Neural cell (in vitro differentiated cells): ENCODE measurements around the gene THRA. TPM values are rescaled to one million over a fixed set of nuclear protein-coding genes. Genes with fewer than 3 reads are reported as not detected.

Experiments used
- H2AFZ ChIP-seq: fragments of 200-600, 300-800 bp; sonication (generic), shearing (Covaris generic); 2 replicates; pipeline ENCODE4 v1.6.0; 2014; ENCODE audit warnings: low read depth, mild to moderate bottlenecking, antibody characterized with exemption, low read length, moderate library complexity
- H3F3A ChIP-seq: fragments of 200-600 bp; shearing (Covaris generic); 2 replicates; pipeline ENCODE4 v1.6.1; 2016; ENCODE audit warnings: mild to moderate bottlenecking, moderate library complexity, mixed read lengths, antibody characterized with exemption, low read length; ENCODE audit not compliant: insufficient read depth, poor library complexity, severe bottlenecking
- H3K27ac ChIP-seq: fragments of 200-600, 300-800 bp; sonication (generic), shearing (Covaris generic); 2 replicates; pipeline ENCODE4 v1.5.1; 2014; ENCODE audit warnings: mild to moderate bottlenecking, low read length, moderate library complexity
- H3K27me3 ChIP-seq: fragments of 300-800, 200-600 bp; sonication (generic), shearing (Covaris generic); 2 replicates; pipeline ENCODE4 v1.6.0; 2014; ENCODE audit warnings: mild to moderate bottlenecking, low read depth, low read length, moderate library complexity; ENCODE audit not compliant: insufficient read depth
- H3K36me3 ChIP-seq: fragments of 300-800, 200-600 bp; sonication (generic), shearing (Covaris generic); 2 replicates; pipeline ENCODE4 v1.5.1; 2014; ENCODE audit warnings: mild to moderate bottlenecking, antibody characterized with exemption, low read length, moderate library complexity; ENCODE audit not compliant: insufficient read depth
- H3K4me2 ChIP-seq: fragments of 300-800, 200-600 bp; sonication (generic), shearing (Covaris generic); 2 replicates; pipeline ENCODE4 v1.6.0; 2014; ENCODE audit warnings: mild to moderate bottlenecking, low read length
- H3K4me3 ChIP-seq: fragments of 300-800, 200-600 bp; sonication (generic), shearing (Covaris generic); 2 replicates; pipeline ENCODE4 v1.5.1; 2014; ENCODE audit warnings: mild to moderate bottlenecking, low read length, moderate library complexity
- H3K79me2 ChIP-seq: fragments of 200-600 bp; shearing (Covaris generic); replicated peaks from 2 replicates; pipeline ENCODE4 v1.6.0; 2014; ENCODE audit warnings: mild to moderate bottlenecking, low read length, moderate library complexity; ENCODE audit not compliant: insufficient read depth
- H3K9ac ChIP-seq: fragments of 300-800, 200-600 bp; sonication (generic), shearing (Covaris generic); 2 replicates; pipeline ENCODE4 v1.6.1; 2016; ENCODE audit warnings: mild to moderate bottlenecking, low read length, mixed read lengths
- H3K9me2 ChIP-seq: fragments of 200-600 bp; shearing (Covaris generic); 2 replicates; pipeline ENCODE4 v1.6.1; 2016; ENCODE audit warnings: mild to moderate bottlenecking, low read length, mixed read lengths; ENCODE audit not compliant: insufficient read depth
- H3K9me3 ChIP-seq: fragments of 200-600, 300-800 bp; sonication (generic), shearing (Covaris generic); 2 replicates; pipeline ENCODE4 v1.6.1; 2016; ENCODE audit warnings: mild to moderate bottlenecking, mixed run types, low read length, moderate library complexity, mixed read lengths
- H4K20me1 ChIP-seq: fragments of 200-600 bp; shearing (Covaris generic); 2 replicates; pipeline ENCODE4 v1.6.1; 2016; ENCODE audit warnings: mild to moderate bottlenecking, mixed run types; ENCODE audit not compliant: insufficient read depth
- EP300 ChIP-seq: fragments of 450-650 bp; conservative IDR thresholded peaks from 2 replicates; pipeline ENCODE4 v1.6.1; 2014; ENCODE audit warnings: antibody characterized with exemption, mild to moderate bottlenecking, moderate library complexity; ENCODE audit not compliant: poor library complexity, severe bottlenecking
- EZH2 ChIP-seq: fragments of 200-600, 300-800 bp; shearing (Covaris generic), sonication (generic); IDR thresholded peaks from 2 replicates; pipeline ENCODE4 v1.6.1; 2014; ENCODE audit warnings: antibody characterized with exemption, low read length, borderline replicate concordance, mild to moderate bottlenecking; ENCODE audit not compliant: insufficient read depth, poor library complexity, severe bottlenecking
- MXI1 ChIP-seq: fragments of 450-650 bp; conservative IDR thresholded peaks from 2 replicates; pipeline ENCODE4 v1.6.1; 2014; ENCODE audit warnings: antibody characterized with exemption, mild to moderate bottlenecking; ENCODE audit not compliant: poor library complexity, severe bottlenecking
- POLR2AphosphoS5 ChIP-seq: IDR thresholded peaks from 2 replicates; pipeline ENCODE4 v1.6.1; 2012
- RAD21 ChIP-seq: fragments of 450-650 bp; conservative IDR thresholded peaks from 2 replicates; pipeline ENCODE4 v1.6.1; 2014; ENCODE audit warnings: antibody characterized with exemption, mild to moderate bottlenecking, moderate library complexity
- SMC3 ChIP-seq: fragments of 450-650 bp; conservative IDR thresholded peaks from 2 replicates; pipeline ENCODE4 v1.6.1; 2014; ENCODE audit warnings: antibody characterized with exemption, mild to moderate bottlenecking, moderate library complexity; ENCODE audit not compliant: poor library complexity
- TAF1 ChIP-seq: IDR thresholded peaks from 2 replicates; pipeline ENCODE4 v1.6.1; 2012; ENCODE audit warnings: low read depth
- polyA plus RNA-seq: library from polyadenylated mRNA; depleted of rRNA; stranded (reverse); fragments of >200 nt; gene quantifications from 2 replicates; pipeline ENCODE4 v1.2.3, GENCODE V29; 2014
- TF ChIP-seq, protein P1 (sequence below): IDR thresholded peaks from 2 replicates; pipeline ENCODE4 v1.6.1; 2012; ENCODE audit warnings: borderline replicate concordance
- TF ChIP-seq, protein P2 (sequence below): fragments of 450-650 bp; IDR thresholded peaks from 2 replicates; pipeline ENCODE4 v1.5.1; 2014; ENCODE audit warnings: antibody characterized with exemption, mild to moderate bottlenecking, moderate library complexity; ENCODE audit not compliant: poor library complexity, severe bottlenecking

THRA gene
- polyA plus RNA-seq, 1 donor from 2014 or later, result 97.2 TPM

DNA sequence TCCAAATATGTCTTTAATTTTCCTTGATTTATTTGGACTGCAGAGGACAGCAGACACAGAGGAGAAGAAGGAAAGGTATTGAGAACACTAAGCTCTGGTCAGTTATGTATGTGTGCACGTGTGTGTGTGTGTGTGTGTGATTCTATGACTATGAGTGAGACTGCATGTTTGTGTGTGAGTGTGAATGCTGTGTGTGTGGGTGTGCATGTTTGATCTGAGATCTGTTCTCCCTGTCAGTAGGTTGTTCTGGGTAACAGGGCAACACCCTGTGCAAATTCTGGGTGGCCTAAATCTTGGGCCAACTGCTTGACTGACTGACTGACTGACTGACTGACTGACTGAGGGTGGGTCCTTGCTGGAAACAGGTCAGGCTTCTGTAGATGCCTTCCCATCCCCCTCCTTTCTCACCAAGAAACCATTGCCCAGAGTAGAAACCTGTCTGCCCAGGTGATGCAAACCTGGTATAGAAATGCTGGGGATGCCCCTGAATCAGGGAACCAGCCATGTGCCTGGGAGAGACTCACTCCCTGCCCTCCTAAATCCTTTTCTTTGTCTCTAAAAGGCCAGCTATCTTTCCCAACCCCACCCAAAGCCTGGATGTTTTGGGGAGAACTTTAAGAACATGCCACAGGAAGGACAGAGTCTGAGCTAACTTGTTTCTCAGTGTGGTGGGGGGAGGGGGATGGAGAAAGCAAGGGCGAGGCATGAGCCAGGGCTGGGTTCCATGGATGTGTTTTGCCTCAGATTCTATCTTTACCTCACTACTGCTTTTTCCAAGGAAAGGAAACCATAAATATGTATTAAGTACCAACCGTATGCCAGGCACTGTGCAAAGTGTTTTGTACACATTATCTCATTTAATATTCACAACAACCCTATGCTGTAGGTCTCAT, 42.1 kb downstream of the THRA start:
- H3F3A ChIP-seq, result no peaks in the 10 kb centered on the region
- H3K9me3 ChIP-seq, result no peaks in the 10 kb centered on the region
- TF ChIP-seq, protein P1, sequence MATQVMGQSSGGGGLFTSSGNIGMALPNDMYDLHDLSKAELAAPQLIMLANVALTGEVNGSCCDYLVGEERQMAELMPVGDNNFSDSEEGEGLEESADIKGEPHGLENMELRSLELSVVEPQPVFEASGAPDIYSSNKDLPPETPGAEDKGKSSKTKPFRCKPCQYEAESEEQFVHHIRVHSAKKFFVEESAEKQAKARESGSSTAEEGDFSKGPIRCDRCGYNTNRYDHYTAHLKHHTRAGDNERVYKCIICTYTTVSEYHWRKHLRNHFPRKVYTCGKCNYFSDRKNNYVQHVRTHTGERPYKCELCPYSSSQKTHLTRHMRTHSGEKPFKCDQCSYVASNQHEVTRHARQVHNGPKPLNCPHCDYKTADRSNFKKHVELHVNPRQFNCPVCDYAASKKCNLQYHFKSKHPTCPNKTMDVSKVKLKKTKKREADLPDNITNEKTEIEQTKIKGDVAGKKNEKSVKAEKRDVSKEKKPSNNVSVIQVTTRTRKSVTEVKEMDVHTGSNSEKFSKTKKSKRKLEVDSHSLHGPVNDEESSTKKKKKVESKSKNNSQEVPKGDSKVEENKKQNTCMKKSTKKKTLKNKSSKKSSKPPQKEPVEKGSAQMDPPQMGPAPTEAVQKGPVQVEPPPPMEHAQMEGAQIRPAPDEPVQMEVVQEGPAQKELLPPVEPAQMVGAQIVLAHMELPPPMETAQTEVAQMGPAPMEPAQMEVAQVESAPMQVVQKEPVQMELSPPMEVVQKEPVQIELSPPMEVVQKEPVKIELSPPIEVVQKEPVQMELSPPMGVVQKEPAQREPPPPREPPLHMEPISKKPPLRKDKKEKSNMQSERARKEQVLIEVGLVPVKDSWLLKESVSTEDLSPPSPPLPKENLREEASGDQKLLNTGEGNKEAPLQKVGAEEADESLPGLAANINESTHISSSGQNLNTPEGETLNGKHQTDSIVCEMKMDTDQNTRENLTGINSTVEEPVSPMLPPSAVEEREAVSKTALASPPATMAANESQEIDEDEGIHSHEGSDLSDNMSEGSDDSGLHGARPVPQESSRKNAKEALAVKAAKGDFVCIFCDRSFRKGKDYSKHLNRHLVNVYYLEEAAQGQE, result no peak
- no peak for TF ChIP-seq MXI1
- no peak for TF ChIP-seq RAD21
- TF ChIP-seq, protein P2, sequence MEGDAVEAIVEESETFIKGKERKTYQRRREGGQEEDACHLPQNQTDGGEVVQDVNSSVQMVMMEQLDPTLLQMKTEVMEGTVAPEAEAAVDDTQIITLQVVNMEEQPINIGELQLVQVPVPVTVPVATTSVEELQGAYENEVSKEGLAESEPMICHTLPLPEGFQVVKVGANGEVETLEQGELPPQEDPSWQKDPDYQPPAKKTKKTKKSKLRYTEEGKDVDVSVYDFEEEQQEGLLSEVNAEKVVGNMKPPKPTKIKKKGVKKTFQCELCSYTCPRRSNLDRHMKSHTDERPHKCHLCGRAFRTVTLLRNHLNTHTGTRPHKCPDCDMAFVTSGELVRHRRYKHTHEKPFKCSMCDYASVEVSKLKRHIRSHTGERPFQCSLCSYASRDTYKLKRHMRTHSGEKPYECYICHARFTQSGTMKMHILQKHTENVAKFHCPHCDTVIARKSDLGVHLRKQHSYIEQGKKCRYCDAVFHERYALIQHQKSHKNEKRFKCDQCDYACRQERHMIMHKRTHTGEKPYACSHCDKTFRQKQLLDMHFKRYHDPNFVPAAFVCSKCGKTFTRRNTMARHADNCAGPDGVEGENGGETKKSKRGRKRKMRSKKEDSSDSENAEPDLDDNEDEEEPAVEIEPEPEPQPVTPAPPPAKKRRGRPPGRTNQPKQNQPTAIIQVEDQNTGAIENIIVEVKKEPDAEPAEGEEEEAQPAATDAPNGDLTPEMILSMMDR, result no peak
- no peak overlapping the region for H2AFZ ChIP-seq
- no peak overlapping the region for H3K9ac ChIP-seq
- H3K79me2 ChIP-seq, result no peaks in the 10 kb centered on the region
- no peaks in the 10 kb centered on the region for H3K9me2 ChIP-seq
- no peaks in the 10 kb centered on the region for H3K36me3 ChIP-seq
- H3K4me3 ChIP-seq, result no peak overlapping the region
- no peaks in the 10 kb centered on the region for H3K27me3 ChIP-seq
- no peaks in the 10 kb centered on the region for H4K20me1 ChIP-seq
- H3K4me2 ChIP-seq, result no peak overlapping the region
- H3K27ac ChIP-seq, result no peak overlapping the region

DNA sequence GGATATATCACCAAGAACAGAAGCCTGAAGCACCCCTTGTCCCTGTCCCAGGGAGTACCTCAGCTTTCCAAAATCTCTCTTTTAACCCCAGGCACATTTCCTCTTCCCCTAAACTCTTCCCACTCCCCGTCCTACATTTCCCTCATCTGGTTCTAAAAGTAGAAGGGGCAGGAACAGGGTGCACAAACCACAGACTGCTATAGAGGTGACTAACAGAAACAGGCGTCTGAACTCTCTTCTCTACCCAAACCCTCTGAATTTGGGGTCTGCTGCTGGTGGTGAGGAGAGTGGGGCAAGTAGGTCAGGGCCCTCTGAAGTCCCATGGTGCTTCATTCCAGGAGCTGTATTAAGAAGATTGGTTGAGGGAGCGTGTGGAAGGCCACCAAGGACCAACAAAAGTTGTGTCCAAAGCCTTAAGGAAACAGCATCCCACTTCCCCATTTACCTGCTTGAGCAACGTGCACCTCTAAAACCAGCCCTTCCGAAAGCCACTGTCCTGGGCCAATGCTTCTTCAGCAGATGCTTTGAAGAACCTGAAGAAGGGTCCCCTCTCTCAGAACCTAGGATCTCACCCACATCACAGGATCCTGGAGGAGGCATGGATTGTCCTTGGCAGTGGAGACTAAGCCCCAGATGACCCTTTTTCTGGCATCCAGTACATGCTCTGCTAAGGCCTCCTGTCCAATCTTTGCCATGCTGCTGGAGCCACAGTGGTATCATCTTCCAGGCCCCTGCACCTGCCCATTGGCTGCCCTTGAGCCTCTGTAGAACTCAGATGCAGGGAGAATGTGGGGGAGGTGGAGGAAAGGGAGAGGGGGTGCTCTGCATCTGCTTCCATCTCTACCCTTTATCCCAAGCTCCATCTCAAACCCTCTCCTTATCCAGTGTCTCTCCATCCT, 43.3 kb downstream of the THRA start:
- Histone ChIP-seq H3F3A (no peaks in the 10 kb centered on the region), H3K4me3 (no peak overlapping the region), H3K27me3 (no peaks in the 10 kb centered on the region), H4K20me1 (no peaks in the 10 kb centered on the region), H3K36me3 (no peaks in the 10 kb centered on the region), H3K27ac (no peak overlapping the region), H3K79me2 (no peaks in the 10 kb centered on the region), H3K9ac (no peak overlapping the region), H3K4me2 (no peak overlapping the region), H2AFZ (no peak overlapping the region), H3K9me2 (no peaks in the 10 kb centered on the region), H3K9me3 (no peaks in the 10 kb centered on the region)
- TF ChIP-seq SMC3 (no peak), POLR2AphosphoS5 (no peak), EP300 (no peak), RAD21 (no peak), TAF1 (no peak), EZH2 (no peak), MXI1 (no peak)
- TF ChIP-seq, protein P1, result no peak
- TF ChIP-seq, protein P2, result no peak
